ENCODE measurements around the gene METTL15. TPM values are rescaled to one million over a fixed set of nuclear protein-coding genes. Genes with fewer than 3 reads are reported as not detected.

The METTL15 gene
- total and polyA plus RNA-seq, 2 donors (not counting 1 experiment from before 2014, with no cell fraction given), result 3.9 to 19.7 TPM

DNA sequence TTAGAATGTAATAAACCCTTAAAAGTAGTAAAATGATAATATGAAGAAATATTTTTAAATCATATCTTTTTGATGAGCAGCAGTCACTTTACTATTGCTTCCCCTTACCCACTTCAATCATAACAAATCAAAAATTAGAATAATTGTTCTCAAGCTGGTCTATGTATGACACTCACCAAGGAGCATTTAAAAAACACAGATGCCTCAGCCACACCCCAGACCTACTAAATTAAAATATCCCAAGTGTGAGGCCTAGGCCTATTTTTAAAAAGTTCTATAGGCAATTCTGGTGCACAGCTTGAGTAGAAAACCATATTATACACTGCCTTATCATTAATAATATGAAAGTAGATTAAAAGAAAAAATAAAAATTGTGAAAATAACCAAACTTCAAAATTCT, 15.4 kb upstream of the METTL15 start:
- Histone ChIP-seq H3K9me3 (ENCODE audit: control extremely low read depth in 1 of 3, control insufficient read depth in 2 of 3, insufficient read depth in 1 of 3, low read length in 2 of 3) (no peaks in the 10 kb centered on the region), H3K36me3 (replicated peaks in 1 of 2; ENCODE audit: control extremely low read depth in 1 of 2, control insufficient read depth in 1 of 2, extremely low read depth in 1 of 2, insufficient read depth in 2 of 2, low read length in 1 of 2) (peaks cover 0 to 4% of the 10 kb centered on the region in 2 experiments), H3K27me3 (replicated peaks in 1 of 4; ENCODE audit: control extremely low read depth in 1 of 4, control insufficient read depth in 3 of 4, insufficient read depth in 4 of 4, low read length in 3 of 4) (no peaks in the 10 kb centered on the region), H2AFZ (ENCODE audit: insufficient read depth, low read depth, low read length, poor library complexity, severe bottlenecking) (no peak overlapping the region), H3K4me2 (replicated peaks; ENCODE audit: low read depth, low read length, poor library complexity, severe bottlenecking) (no peak overlapping the region), H3K79me2 (ENCODE audit: control insufficient read depth, insufficient read depth, low read length) (no peaks in the 10 kb centered on the region), H3K4me1 (ENCODE audit: control insufficient read depth in 2 of 2, insufficient read depth in 2 of 2, low read length in 2 of 2) (no peaks in the 10 kb centered on the region), H3K27ac (ENCODE audit: low read length in 2 of 2) (no peak overlapping the region), H4K20me1 (ENCODE audit: control insufficient read depth, insufficient read depth, low read length, poor library complexity, severe bottlenecking) (no peaks in the 10 kb centered on the region), H3K9ac (ENCODE audit: low read length) (no peak overlapping the region), H3K4me3 (ENCODE audit: control extremely low read depth in 1 of 5, extremely low read depth in 1 of 5, insufficient read depth in 1 of 5, low read depth in 2 of 5, low read length in 4 of 5) (no peak overlapping the region)
- ATAC-seq (ENCODE audit: low read depth) (no peak), DNase-seq (no peak)
- Mint-ChIP-seq H3K27me3 (no peaks in the 10 kb centered on the region), H3K27ac (no peak overlapping the region), H3K9me3 (ENCODE audit: insufficient read depth) (no peaks in the 10 kb centered on the region), H3K4me1 (no peaks in the 10 kb centered on the region), H3K4me3 (no peak overlapping the region)
- CTCF ChIA-PET, result no interaction called here
- TF ChIP-seq, protein P1, sequence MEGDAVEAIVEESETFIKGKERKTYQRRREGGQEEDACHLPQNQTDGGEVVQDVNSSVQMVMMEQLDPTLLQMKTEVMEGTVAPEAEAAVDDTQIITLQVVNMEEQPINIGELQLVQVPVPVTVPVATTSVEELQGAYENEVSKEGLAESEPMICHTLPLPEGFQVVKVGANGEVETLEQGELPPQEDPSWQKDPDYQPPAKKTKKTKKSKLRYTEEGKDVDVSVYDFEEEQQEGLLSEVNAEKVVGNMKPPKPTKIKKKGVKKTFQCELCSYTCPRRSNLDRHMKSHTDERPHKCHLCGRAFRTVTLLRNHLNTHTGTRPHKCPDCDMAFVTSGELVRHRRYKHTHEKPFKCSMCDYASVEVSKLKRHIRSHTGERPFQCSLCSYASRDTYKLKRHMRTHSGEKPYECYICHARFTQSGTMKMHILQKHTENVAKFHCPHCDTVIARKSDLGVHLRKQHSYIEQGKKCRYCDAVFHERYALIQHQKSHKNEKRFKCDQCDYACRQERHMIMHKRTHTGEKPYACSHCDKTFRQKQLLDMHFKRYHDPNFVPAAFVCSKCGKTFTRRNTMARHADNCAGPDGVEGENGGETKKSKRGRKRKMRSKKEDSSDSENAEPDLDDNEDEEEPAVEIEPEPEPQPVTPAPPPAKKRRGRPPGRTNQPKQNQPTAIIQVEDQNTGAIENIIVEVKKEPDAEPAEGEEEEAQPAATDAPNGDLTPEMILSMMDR (IDR thresholded peaks at IDR 0.05), result no peak
- TF ChIP-seq EZH2 (IDR thresholded peaks at IDR 0.05; ENCODE audit: borderline replicate concordance, insufficient read depth, low read depth, low read length, poor library complexity, severe bottlenecking), result no peak
- intact Hi-C loops (cut with micrococcal nuclease), result no loop called here
- POLR2A ChIA-PET, result no interaction called here

DNA sequence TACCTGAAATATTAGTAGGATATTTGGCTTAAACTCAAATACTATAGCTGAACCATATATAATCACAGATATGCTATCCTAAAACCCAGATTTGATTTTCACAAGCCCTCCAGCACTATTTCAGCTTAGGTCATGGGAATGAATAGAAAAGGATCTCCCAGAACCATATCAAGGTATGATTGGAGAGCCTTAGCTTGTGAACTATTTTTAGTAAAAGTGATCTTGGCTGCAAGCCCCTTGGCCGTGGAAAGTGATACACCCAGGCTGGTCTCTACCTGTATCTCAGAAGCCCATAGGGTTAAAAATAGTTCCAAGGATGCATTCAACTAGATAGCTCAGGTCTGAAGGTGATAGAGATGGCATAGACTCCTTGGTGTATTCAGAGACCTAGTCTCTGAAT, 9.9 kb upstream of the METTL15 start:
- DNase-seq (no peak), ATAC-seq (ENCODE audit: low read depth) (no peak)
- Histone ChIP-seq H3K79me2 (ENCODE audit: control insufficient read depth, insufficient read depth, low read length) (peaks cover 19% of the 10 kb centered on the region), H3K9ac (ENCODE audit: low read length) (no peak overlapping the region), H4K20me1 (ENCODE audit: control insufficient read depth, insufficient read depth, low read length, poor library complexity, severe bottlenecking) (no peaks in the 10 kb centered on the region), H3K4me3 (ENCODE audit: control extremely low read depth in 1 of 5, extremely low read depth in 1 of 5, insufficient read depth in 1 of 5, low read depth in 2 of 5, low read length in 4 of 5) (no peak overlapping the region), H3K9me3 (ENCODE audit: control extremely low read depth in 1 of 3, control insufficient read depth in 2 of 3, insufficient read depth in 1 of 3, low read length in 2 of 3) (no peaks in the 10 kb centered on the region), H3K4me1 (ENCODE audit: control insufficient read depth in 2 of 2, insufficient read depth in 2 of 2, low read length in 2 of 2) (no peaks in the 10 kb centered on the region), H3K4me2 (replicated peaks; ENCODE audit: low read depth, low read length, poor library complexity, severe bottlenecking) (no peak overlapping the region), H3K36me3 (replicated peaks in 1 of 2; ENCODE audit: control extremely low read depth in 1 of 2, control insufficient read depth in 1 of 2, extremely low read depth in 1 of 2, insufficient read depth in 2 of 2, low read length in 1 of 2) (peaks cover 0 to 2% of the 10 kb centered on the region in 2 experiments), H2AFZ (ENCODE audit: insufficient read depth, low read depth, low read length, poor library complexity, severe bottlenecking) (no peak overlapping the region), H3K27me3 (replicated peaks in 1 of 4; ENCODE audit: control extremely low read depth in 1 of 4, control insufficient read depth in 3 of 4, insufficient read depth in 4 of 4, low read length in 3 of 4) (no peaks in the 10 kb centered on the region), H3K27ac (ENCODE audit: low read length in 2 of 2) (no peak overlapping the region)
- POLR2A ChIA-PET, result no interaction called here
- CTCF ChIA-PET, result no interaction called here
- Mint-ChIP-seq H3K4me1 (no peaks in the 10 kb centered on the region), H3K4me3 (no peak overlapping the region), H3K9me3 (ENCODE audit: insufficient read depth) (no peaks in the 10 kb centered on the region), H3K27me3 (no peaks in the 10 kb centered on the region), H3K27ac (no peak overlapping the region)
- no peak for TF ChIP-seq EZH2 (IDR thresholded peaks at IDR 0.05; ENCODE audit: borderline replicate concordance, insufficient read depth, low read depth, low read length, poor library complexity, severe bottlenecking)
- TF ChIP-seq, protein P1 (IDR thresholded peaks at IDR 0.05), result no peak
- intact Hi-C loops (cut with micrococcal nuclease), result no loop called here
- 100% methylated on average over 1 of the region's 1 CpG for WGBS (ENCODE audit: insufficient coverage)
